ES-I3 (cell line): ENCODE results near the gene UBE2L3.

ENCODE experiments used
- H3K36me3 ChIP-seq: 2 replicates; pipeline ENCODE4 v1.6.1; 2013; ENCODE audit warnings: mild to moderate bottlenecking, low read length, control low read depth, moderate library complexity; ENCODE audit not compliant: insufficient read depth
- H3K4me1 ChIP-seq: 2 replicates; pipeline ENCODE4 v1.6.1; 2013; ENCODE audit warnings: mild to moderate bottlenecking, control low read depth, low read length; ENCODE audit not compliant: insufficient read depth
- H3K9ac ChIP-seq: 2 replicates; pipeline ENCODE4 v1.6.1; 2013; ENCODE audit warnings: low read depth, mild to moderate bottlenecking, low read length, moderate library complexity
- H3K9me3 ChIP-seq: 2 replicates; pipeline ENCODE4 v1.6.1; 2013; ENCODE audit warnings: mild to moderate bottlenecking, low read length, moderate library complexity; ENCODE audit not compliant: control insufficient read depth, insufficient read depth

UBE2L3 gene

DNA sequence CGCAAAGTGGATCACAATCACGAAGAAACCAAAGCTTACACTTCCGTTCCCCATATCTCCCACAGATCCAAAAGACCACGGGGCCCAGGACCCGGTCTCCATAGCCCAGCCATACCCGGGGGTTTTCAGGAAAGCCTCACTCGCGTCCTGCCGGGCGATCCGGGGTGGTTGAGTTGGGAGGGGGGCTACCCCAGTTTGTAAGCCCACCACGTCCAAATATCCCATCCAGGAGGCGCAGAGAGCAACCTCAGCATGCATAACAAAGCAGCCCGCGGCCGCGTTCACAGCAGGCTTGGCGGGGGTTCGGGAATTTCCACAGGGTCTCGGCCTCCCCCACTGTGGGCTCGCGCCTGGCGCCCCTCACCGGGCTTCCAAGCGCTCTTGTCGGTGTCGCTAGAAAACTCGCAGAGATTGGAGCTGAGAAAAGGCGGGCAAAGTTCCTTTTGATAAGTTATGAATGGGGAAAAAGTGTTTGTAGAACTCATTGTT, 84.1 kb downstream of the UBE2L3 start:
- Histone ChIP-seq H3K9ac (peak overlapping the region; percentile 99), H3K36me3 (0 out of 2 replicates have a peak, but pooled peaks cover 2% of the 10 kb centered on the region), H3K9me3 (no peaks in the 10 kb centered on the region), H3K4me1 (no peaks in the 10 kb centered on the region)

DNA sequence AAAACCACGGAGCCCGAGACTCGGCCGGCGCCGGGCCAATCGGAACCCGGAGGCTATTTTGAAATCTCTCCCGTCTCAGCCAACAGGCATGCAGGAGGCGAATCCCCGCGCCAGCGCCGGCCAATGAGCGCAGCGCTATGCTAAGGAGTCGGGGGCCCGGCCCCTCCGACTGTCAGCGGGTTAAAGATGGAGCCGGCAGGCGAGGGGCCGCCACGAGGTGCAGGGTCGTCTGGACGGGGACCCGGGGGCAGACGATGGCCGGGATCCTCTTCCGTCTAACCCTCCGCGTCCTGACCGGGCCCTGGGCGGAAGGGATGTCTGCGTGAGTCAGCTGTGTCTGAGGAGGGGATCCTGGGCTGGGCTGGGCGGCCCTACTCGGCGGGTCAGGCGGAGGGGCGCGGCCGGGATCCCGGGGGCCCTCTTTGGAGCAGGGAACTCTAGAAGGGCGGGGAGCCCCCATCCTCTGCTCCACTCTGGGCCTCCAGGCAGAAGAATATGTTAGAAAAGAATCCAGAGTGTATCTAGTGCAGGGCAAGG, 84.6 kb downstream of the UBE2L3 start:
- Histone ChIP-seq H3K4me1 (no peaks in the 10 kb centered on the region), H3K9me3 (no peaks in the 10 kb centered on the region), H3K36me3 (0 out of 2 replicates have a peak, but pooled peaks cover 2% of the 10 kb centered on the region)

DNA sequence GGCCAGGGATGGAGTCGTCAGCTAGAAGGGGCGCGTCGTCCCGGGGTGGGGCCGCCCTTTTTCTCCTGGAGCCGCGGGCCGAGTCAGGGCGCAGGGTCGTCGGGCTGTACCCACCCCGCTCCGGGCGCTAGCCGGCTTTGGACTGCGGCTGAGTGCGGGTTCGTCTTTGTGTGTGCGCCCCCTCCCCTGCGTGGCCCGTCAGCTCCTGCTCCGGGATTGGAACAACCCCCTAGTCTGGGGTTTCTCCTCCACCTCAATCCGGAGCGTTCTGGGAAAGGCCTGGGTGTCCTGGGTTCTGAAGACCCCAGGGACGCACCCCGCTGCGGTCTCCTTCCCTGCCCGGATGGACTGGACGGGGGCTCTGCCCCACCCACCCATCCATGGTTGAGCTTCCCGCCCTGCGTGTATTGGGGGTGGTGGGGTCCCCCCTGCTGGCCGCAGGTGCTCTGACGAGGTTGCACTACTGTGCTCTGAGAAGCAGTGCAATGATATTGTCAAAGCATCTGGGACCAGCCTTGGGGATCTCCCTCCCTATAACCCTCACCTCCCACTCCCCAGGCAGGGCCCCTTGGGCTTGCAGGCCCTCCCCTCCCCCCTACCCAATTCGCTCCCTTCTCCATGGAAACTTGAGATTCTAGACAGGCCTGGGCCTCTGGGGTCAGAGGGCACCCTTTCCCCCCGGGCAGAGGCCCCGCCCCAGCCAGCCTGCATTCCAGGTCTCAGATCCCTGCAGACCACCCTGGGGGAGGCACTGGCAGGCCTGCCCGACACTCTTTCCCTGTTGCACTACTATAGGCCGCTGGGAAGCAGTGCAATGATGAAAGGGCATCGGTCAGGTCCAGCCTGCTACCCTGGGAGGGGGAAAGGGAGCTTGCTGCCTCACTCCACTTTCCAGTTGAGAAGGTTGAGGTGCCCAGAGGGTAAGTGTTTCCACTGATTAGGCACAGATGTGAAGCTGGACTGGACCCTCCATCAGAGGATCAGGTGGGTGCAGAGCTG, 85.3 kb downstream of the UBE2L3 start:
- peak overlapping the region; percentile 99 for H3K9ac ChIP-seq
- H3K36me3 ChIP-seq, result 0 out of 2 replicates have a peak, but pooled peaks cover 2% of the 10 kb centered on the region
- H3K4me1 ChIP-seq, result no peaks in the 10 kb centered on the region
- no peaks in the 10 kb centered on the region for H3K9me3 ChIP-seq

More for the DNA sequence above, 84.6 kb downstream of the UBE2L3 start:
- H3K9ac ChIP-seq, result peak overlapping the region; percentile 99

DNA sequence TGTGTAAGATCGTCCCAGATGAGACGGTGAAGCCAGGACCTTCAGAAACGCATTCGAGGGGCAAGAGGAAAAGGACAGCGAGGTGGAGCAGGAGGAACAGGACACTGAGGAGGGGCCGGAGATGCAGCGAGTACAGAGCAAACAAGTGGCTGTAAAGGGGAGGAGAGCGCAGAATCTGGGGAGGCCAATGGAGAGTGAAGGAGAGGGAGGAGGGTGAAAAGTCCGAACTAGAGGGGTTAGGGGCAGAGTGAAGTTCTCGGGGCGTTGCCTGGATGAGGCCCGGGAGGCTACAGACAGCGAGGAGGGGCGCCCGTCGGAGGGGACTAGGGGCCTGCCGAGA, 89.5 kb downstream of the UBE2L3 start:
- Histone ChIP-seq H3K4me1 (no peaks in the 10 kb centered on the region), H3K36me3 (0 out of 2 replicates have a peak, but pooled peaks cover 2% of the 10 kb centered on the region), H3K9me3 (no peaks in the 10 kb centered on the region), H3K9ac (peak overlapping the region; percentile 68; the same call in 1 of the 2 replicates)

DNA sequence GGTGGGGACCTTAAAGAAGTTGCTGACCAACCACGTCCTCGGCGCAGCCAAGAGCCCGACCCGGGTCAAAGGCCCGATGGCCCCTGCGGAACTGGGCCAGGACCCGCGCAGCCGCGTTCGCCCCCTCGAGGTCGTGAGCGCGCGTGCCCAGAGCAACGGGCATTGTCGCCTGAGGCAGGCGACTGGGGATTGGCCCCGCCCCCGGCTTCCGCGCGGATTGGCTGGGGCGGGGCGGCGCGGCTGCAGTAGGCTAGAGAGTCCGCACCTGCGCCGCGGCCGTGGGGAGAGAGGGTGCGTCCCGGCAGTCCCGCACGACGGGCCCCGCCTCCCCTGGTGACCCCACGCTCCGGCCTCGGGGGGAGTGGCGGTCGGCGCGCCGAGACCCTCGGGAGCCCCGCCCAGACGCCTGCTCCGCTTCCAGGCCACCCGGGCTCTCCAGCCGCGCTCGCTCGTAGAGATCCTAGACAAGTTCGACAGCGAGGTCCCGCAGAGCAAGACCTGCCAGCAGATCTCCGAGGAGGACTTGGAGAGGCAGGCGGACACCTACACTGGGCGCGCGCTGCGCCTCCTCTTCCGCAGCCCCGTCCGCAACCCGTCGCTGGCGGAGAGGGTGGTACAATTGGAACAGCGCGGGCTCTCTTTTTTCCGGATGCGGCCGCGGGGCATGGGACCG, 90.0 kb downstream of the UBE2L3 start:
- peak overlapping the region; percentile 68 for H3K9ac ChIP-seq
- no peaks in the 10 kb centered on the region for H3K9me3 ChIP-seq
- H3K4me1 ChIP-seq, result no peaks in the 10 kb centered on the region
- H3K36me3 ChIP-seq, result 0 out of 2 replicates have a peak, but pooled peaks cover 2% of the 10 kb centered on the region

DNA sequence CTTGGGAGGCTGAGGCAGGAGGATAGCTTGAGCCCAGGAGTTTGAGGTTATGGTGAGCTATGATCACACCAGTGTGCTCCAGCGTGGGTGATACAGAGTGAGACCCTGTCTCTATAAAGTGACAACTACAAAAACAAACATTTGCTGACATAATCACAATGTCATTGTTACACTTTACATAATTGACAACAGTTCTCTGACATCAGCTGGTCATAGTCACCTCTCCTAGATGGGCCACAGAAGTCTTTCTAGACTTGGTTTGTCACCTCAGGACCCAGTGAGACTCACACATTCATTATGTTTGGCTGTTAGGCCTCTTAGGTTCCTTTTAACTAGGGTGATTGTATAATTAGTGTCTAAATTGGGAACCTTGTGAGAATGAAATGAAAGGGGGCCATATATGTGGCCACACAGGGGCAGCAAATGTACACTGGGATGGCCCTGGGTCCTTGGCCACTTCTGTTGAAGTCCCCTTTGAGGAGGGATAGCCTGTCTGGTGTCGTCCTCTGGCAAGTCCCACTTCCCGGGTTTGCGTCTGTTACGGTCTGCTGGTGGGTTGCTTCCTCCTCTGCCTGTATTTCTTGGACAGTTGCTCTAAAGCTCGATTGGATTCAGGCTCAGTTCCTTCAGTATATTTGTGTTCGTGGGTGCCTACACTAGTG, 92.5 kb downstream of the UBE2L3 start:
- Histone ChIP-seq H3K36me3 (no peaks in the 10 kb centered on the region), H3K9me3 (no peaks in the 10 kb centered on the region), H3K4me1 (no peaks in the 10 kb centered on the region), H3K9ac (no peak overlapping the region)

DNA sequence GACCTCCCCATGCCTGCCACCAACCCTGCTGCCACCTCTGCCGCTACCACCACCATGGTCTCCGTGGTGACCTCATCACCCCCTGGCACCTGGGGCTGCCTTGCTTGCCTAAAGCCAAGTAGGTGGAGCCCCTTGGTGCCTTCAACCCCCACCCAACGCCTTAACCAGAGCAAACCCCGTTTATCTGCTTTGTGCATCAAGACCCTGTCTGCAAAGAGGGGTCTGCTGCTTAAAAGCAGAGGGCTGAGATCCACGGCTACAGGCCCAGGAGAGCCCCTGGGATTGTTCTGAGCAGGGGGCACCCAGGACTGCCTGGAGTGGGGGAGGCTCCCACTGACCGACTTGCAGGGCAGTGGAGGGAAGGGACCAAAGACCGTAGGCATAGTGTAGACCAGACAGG, 93.4 kb downstream of the UBE2L3 start:
- Histone ChIP-seq H3K9ac (no peak overlapping the region), H3K4me1 (no peaks in the 10 kb centered on the region), H3K36me3 (no peaks in the 10 kb centered on the region), H3K9me3 (no peaks in the 10 kb centered on the region)

DNA sequence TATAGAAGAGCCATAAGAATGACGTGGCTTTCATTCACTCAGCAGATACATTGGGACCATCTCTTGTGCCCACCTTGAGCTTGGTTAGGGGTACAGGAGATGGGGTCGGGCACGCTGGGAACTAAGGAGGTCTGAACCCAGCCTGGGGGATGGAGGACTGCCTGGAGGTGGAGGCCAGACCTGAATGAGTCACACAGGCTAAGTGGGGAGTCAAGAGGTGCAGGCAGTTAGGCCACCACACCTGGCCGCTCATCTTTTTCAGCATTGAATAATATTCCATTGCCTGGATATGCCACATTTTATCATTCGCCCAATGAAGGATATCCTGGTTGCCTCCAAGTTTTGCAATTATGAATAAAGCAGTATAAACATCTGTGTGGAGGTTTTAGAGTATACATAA, 94.5 kb downstream of the UBE2L3 start:
- Histone ChIP-seq H3K9ac (no peak overlapping the region), H3K4me1 (no peaks in the 10 kb centered on the region), H3K9me3 (no peaks in the 10 kb centered on the region), H3K36me3 (no peaks in the 10 kb centered on the region)

DNA sequence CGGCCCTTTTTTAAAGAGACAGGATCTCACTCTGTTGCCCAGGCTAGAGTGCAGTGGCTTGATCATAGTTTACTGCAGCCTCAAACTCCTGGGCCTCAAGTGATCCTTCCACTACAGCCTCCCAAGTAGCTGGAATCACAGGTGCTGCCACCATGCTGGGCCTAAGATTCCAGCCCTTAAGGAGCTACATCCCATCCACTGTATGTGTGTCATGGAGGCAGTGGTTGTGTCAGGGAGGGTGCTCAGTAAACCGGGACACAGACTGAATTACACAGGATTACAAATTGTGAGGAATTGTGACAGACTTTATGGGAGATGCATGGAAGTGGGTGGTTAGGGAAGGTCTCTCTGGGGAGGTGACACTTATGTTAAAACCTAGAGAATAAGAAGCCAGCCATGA, 96.2 kb downstream of the UBE2L3 start:
- no peaks in the 10 kb centered on the region for H3K9me3 ChIP-seq
- H3K36me3 ChIP-seq, result no peaks in the 10 kb centered on the region
- no peak overlapping the region for H3K9ac ChIP-seq
- no peaks in the 10 kb centered on the region for H3K4me1 ChIP-seq

DNA sequence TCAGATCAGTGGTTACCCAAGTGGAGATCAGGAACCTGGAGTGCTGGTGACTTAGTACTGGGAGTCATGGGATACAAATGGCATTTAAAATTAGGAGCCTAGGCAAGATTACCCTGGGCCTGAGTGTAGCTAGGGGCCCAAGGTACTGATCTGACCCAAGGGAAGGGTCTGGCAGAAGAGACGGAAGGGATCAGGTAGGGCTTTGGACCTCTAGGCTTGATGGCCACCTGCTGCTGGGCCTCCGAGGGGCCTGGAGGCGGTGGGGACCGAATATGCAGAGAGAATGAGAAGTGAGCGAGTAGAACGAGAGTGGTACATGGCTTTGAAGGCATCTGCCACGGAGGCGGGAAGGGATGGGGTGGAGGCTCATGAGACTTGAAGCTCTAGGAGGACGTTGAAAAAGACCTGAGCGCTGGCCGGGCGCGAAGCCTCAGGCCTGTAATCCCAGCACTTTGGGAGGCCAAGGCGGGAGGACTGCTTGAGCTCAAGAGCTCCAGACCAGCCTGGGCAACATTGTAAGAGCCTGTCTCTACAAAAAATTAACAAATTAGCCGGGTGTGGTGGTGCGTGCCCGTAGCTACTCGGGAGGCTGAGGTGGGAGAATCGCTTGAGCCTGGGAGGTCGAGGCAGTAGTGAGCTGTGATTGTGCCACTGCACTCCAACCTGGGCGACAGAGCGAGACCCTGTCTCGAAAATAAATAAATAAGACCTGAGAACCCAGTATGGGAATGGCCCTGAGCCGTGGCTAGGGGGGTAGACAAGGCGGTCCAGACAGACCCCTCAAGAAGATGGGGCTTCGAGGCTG, 97.7 kb downstream of the UBE2L3 start:
- H3K9me3 ChIP-seq, result no peaks in the 10 kb centered on the region
- H3K4me1 ChIP-seq, result no peaks in the 10 kb centered on the region
- no peaks in the 10 kb centered on the region for H3K36me3 ChIP-seq
- H3K9ac ChIP-seq, result peak overlapping the region; percentile 80; the same call in 1 of the 2 replicates

DNA sequence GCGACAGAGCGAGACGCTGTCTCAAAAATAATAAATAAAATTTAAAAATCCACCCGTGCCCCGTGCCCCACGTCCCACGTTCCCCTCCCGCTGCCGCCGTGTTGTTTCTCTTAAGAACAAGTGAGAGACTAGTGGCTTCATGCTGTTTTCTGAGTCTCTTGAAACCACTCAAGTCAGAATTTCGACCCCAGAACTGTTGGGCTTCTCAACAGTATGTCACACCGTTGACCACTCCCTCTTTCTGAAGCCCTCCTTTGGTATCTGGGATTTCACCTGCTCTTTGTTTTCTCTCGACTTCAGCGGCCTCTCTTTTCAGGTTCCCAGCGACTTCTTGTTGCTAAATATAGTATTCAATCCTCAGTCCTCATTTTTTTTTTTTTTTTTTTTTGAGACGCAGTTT, 99.3 kb downstream of the UBE2L3 start:
- no peaks in the 10 kb centered on the region for H3K4me1 ChIP-seq
- H3K9me3 ChIP-seq, result no peaks in the 10 kb centered on the region
- peak overlapping the region; percentile 80; the same call in 1 of the 2 replicates for H3K9ac ChIP-seq
- peaks cover 8% of the 10 kb centered on the region; the same call in 1 of the 2 replicates for H3K36me3 ChIP-seq

DNA sequence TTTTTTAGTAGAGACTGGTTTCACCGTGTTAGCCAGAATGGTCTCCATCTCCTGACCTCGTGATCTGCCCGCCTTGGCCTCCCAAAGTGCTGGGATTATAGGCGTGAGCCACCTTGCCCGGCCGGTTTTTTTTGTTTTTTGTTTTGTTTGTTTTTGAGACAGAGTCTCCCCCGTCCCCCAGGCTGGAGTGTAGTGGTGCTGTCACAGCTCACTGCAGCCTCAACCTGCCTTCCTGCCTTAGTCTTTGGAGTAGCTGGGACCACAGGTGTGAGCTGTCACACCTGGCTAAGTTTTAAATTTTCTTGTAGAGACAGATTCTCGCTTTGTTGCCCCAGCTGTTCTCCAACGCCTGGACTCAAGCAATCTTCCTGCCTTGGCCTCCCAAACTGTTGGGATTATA, 101.5 kb downstream of the UBE2L3 start:
- Histone ChIP-seq H3K4me1 (no peaks in the 10 kb centered on the region), H3K9me3 (no peaks in the 10 kb centered on the region), H3K36me3 (peaks cover 8% of the 10 kb centered on the region), H3K9ac (no peak overlapping the region)

DNA sequence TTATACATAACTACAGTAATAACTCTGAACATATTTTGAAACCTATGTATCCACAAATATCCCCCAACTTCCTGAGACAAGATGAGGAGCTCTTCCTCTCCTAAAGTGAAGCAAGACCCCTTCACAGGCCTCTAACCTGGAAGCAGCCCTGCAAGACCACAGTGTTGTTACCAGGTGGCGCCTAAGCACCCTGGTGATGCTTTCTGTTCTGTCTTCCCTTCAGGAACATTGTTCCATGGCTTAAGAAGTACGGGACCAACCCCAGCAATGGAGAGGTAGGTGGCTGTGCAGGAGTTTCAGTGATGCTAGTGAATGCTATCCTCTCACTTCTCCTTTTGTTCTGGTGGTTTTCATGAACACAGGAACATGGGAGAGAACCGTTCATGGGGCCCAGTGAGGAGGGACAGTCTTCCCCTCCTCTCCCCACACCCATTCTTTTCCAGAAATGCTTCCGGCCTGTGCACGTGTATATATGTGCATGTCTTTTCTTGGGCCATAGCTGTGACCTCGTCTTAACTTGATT, 104.7 kb downstream of the UBE2L3 start:
- no peaks in the 10 kb centered on the region for H3K9me3 ChIP-seq
- H3K4me1 ChIP-seq, result no peaks in the 10 kb centered on the region
- H3K36me3 ChIP-seq, result peaks cover 8% of the 10 kb centered on the region
- H3K9ac ChIP-seq, result no peak overlapping the region
